GM04503 (cell line): ENCODE measurements around the gene CHRND.

Source experiments
- DNase-seq: peaks from one replicate; pipeline ENCODE4 v3.0.0-alpha.2; 2012; ENCODE audit warnings: low read depth

The CHRND gene

GRCh38 chr2:232487385-232488096 lies 38.4 kb upstream of the CHRND start, which contains the start of gene ECEL1:
Gene ECEL1, minus strand, starts transcription at chr2:232487834. Its CDS starts 1,181 bp downstream, at chr2:232486653.
- DNase-seq: no peak

GRCh38 chr2:232488097-232488711 lies 37.8 kb upstream of the CHRND start:
- no peak for DNase-seq

GRCh38 chr2:232488721-232489300 lies 37.1 kb upstream of the CHRND start:
- no peak for DNase-seq

GRCh38 chr2:232489516-232490220 lies 36.3 kb upstream of the CHRND start:
- DNase-seq: no peak

- DNase-seq: no peak
These were observed 35.5 kb upstream of the CHRND start for GRCh38 chr2:232490221-232491138.

- DNase-seq: no peak
These were observed 34.7 kb upstream of the CHRND start for GRCh38 chr2:232491139-232491780.

GRCh38 chr2:232492236-232492848 lies 33.6 kb upstream of the CHRND start:
- no peak for DNase-seq

- DNase-seq: no peak
These were observed 32.8 kb upstream of the CHRND start for GRCh38 chr2:232492963-232493700.

GRCh38 chr2:232493701-232494474 lies 32.1 kb upstream of the CHRND start:
- DNase-seq: no peak

GRCh38 chr2:232494542-232494941 lies 31.4 kb upstream of the CHRND start:
- no peak for DNase-seq

- no peak for DNase-seq
These were observed 30.7 kb upstream of the CHRND start for GRCh38 chr2:232495292-232495691.

- DNase-seq: no peak
These were observed 29.3 kb upstream of the CHRND start for GRCh38 chr2:232496501-232497270.

GRCh38 chr2:232497348-232497747 lies 28.6 kb upstream of the CHRND start:
- no peak for DNase-seq

GRCh38 chr2:232498452-232498851 lies 27.5 kb upstream of the CHRND start:
- no peak for DNase-seq

- DNase-seq: no peak
These were observed 24.6 kb upstream of the CHRND start for GRCh38 chr2:232501331-232501771.

GRCh38 chr2:232501794-232502390 lies 24.1 kb upstream of the CHRND start:
- DNase-seq: no peak

- DNase-seq: no peak
These were observed 23.4 kb upstream of the CHRND start for GRCh38 chr2:232502511-232502910.
